Activated naive CD4-positive, alpha-beta T cell treated with anti-CD3 and anti-CD28 coated beads, Interleukin-2, amount 10 ng/mL, durations not matched to agents 7 days and 5 days (primary cell): ENCODE data around the gene DNAJC13.

Experiments
- CTCF ChIA-PET: fragments of 350-600 bp; sonication (Branson Sonifier 250); formaldehyde crosslinking; loops from one replicate; lab custom pipeline; 2021; ENCODE audit warnings: antibody characterized with exemption; lab: Charles Lee
- DNase-seq: peaks from one replicate; pipeline ENCODE4 v3.0.0-alpha.2; 2020
- H3K27ac Mint-ChIP-seq: one replicate; pipeline ENCODE4 v1.8.0; 2021; ENCODE audit warnings: mild to moderate bottlenecking, moderate library complexity, mixed read lengths
- H3K27me3 Mint-ChIP-seq: one replicate; pipeline ENCODE4 v1.8.0; 2021; ENCODE audit warnings: mild to moderate bottlenecking, mixed read lengths
- H3K36me3 Mint-ChIP-seq: one replicate; pipeline ENCODE4 v1.8.0; 2021; ENCODE audit warnings: mixed read lengths
- H3K4me1 Mint-ChIP-seq: one replicate; pipeline ENCODE4 v1.8.0; 2021; ENCODE audit warnings: mixed read lengths
- H3K4me3 Mint-ChIP-seq: one replicate; pipeline ENCODE4 v1.8.0; 2021; ENCODE audit warnings: mild to moderate bottlenecking, moderate library complexity, mixed read lengths
- H3K9me3 Mint-ChIP-seq: one replicate; pipeline ENCODE4 v1.8.0; 2021; ENCODE audit warnings: mixed read lengths

DNAJC13 gene

DNA sequence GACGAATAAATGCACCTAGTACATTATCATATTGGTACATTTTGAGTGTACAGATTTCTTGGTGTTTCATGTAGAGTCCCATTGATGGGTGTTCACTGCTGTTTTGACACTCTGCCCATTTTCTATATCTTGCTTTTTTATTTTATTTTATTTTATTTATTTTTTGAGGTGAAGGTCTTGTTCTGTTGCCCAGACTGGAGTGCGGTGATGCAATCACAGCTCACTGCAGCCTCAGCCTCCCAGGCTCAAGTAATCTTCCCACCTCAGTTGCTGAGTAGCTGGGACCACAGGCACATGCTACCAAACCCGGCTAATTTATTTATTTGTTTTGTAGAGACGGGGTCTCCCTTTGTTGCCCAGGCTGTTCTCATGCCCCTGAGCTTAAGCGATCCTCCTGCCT, 44.2 kb downstream of the DNAJC13 start:
- Mint-ChIP-seq H3K36me3 (peaks cover 45% of the 10 kb centered on the region), H3K4me1 (no peaks in the 10 kb centered on the region), H3K27ac (no peak overlapping the region), H3K4me3 (no peak overlapping the region), H3K9me3 (no peaks in the 10 kb centered on the region), H3K27me3 (no peaks in the 10 kb centered on the region)
- CTCF ChIA-PET, result no interaction called here
- DNase-seq, result no peak

DNA sequence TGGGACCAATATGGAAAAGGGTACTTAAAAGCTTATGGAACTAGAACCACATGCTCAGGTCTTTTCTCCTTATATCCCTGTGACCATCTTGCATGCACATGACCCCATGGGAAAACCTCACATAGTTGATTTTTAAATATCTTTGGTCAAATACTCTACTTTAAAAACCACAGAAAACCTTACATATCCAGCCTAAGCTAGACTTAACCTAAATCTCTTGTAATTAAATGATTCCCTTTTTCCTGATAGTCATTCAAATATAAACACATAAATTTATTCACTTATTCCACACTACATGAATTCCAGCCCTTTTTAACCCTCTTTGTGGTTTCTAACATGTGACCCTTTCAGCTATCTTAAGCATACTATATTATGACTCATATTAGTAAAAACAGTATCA, 46.8 kb downstream of the DNAJC13 start:
- H3K36me3 Mint-ChIP-seq, result peaks cover 42% of the 10 kb centered on the region
- no peaks in the 10 kb centered on the region for H3K27me3 Mint-ChIP-seq
- no peak overlapping the region for H3K4me3 Mint-ChIP-seq
- DNase-seq, result no peak
- H3K27ac Mint-ChIP-seq, result no peak overlapping the region
- H3K9me3 Mint-ChIP-seq, result no peaks in the 10 kb centered on the region
- no peaks in the 10 kb centered on the region for H3K4me1 Mint-ChIP-seq
- CTCF ChIA-PET, result interaction anchor here (0.8 kb wide), 1 partner anchor 72 kb away, joined by 3 read pairs; no protein-coding TSS in a partner anchor

DNA sequence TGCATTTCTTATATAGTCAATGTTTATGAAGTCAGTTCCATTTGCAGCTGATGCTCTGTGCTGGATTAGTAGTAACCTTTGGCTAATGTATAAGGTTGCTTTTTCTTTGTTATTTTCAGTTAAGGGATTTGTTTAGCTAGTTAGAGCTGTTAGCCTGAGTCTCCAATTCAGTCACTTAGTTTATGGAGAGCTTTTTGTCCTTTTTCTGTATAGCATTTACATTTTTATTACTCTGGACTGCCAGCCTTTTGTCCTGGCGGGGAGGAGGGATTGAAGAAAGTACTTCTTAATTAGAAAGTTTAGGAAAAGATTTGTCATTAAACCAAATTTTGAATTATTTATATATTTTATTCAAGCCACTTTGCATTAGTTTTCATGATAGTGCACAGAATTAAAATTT, 52.0 kb downstream of the DNAJC13 start:
- no peaks in the 10 kb centered on the region for H3K27me3 Mint-ChIP-seq
- no peak for DNase-seq
- H3K36me3 Mint-ChIP-seq, result peaks cover 37% of the 10 kb centered on the region
- H3K27ac Mint-ChIP-seq, result no peak overlapping the region
- CTCF ChIA-PET, result no interaction called here
- no peaks in the 10 kb centered on the region for H3K4me1 Mint-ChIP-seq
- no peak overlapping the region for H3K4me3 Mint-ChIP-seq
- H3K9me3 Mint-ChIP-seq, result no peaks in the 10 kb centered on the region

DNA sequence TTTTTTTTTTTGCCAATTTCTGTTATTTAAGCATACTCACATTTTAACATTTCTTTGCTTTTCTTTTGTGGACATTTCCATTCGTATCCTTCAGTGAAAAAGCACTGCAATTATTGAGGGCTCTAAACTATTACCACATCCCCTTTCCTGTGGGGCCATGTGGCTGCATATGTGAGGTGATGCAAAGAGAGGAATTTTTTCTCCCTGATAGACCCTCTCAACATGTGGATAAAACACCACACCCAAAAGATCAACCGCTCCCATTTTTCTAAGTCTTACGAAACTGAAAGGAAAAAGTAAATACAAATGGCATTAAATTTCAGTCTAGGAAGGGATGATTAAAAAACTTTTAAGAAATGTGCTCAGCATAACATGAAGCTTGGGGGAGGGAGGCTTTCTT, 68.8 kb downstream of the DNAJC13 start:
- peaks cover 18% of the 10 kb centered on the region for H3K36me3 Mint-ChIP-seq
- CTCF ChIA-PET, result no interaction called here
- peaks cover 7% of the 10 kb centered on the region for H3K4me1 Mint-ChIP-seq
- H3K27ac Mint-ChIP-seq, result no peak overlapping the region
- H3K27me3 Mint-ChIP-seq, result no peaks in the 10 kb centered on the region
- no peaks in the 10 kb centered on the region for H3K9me3 Mint-ChIP-seq
- H3K4me3 Mint-ChIP-seq, result no peak overlapping the region
- DNase-seq, result no peak

DNA sequence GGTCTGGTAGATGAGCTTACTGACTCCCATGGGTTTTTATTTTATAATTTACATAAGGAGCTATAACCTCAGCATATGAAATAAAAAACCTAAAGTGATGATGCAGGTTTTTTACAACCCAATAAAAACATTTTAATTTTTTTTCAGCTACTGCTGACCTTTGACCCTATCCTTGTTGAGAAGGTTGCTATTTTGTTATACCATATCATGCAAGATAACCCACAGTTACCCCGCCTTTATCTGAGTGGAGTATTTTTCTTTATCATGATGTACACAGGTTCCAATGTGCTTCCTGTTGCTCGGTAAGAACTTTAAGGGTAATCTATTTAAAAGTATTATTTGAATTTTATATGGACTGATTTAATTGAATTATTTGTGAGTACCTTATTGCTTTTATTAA, 70.8 kb downstream of the DNAJC13 start:
- no peaks in the 10 kb centered on the region for H3K9me3 Mint-ChIP-seq
- no peaks in the 10 kb centered on the region for H3K27me3 Mint-ChIP-seq
- CTCF ChIA-PET, result interaction anchor here (1.1 kb wide), 1 partner anchor 154 kb away, joined by 3 read pairs; no protein-coding TSS in a partner anchor
- no peak overlapping the region for H3K4me3 Mint-ChIP-seq
- peaks cover 24% of the 10 kb centered on the region for H3K36me3 Mint-ChIP-seq
- DNase-seq, result no peak
- H3K4me1 Mint-ChIP-seq, result peaks cover 7% of the 10 kb centered on the region
- no peak overlapping the region for H3K27ac Mint-ChIP-seq

DNA sequence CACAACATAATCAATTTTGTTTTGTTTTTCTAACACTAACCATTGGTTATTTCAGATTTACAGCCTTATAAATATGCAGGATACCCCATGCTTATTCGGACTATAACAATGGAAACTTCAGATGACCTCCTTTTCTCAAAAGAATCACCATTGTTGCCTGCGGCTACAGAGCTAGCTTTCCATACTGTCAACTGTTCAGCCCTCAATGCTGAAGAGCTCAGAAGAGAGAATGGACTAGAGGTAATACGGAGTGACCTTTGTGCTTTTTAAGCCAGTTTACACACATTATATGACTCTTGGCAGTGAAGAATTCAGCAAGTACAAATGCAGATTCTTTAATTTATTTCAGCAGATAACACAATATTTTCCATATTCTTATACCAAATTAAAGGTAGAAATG, 81.8 kb downstream of the DNAJC13 start:
- H3K4me3 Mint-ChIP-seq, result no peak overlapping the region
- DNase-seq, result no peak
- H3K4me1 Mint-ChIP-seq, result no peaks in the 10 kb centered on the region
- H3K27me3 Mint-ChIP-seq, result no peaks in the 10 kb centered on the region
- no peaks in the 10 kb centered on the region for H3K9me3 Mint-ChIP-seq
- CTCF ChIA-PET, result no interaction called here
- peaks cover 39% of the 10 kb centered on the region for H3K36me3 Mint-ChIP-seq
- H3K27ac Mint-ChIP-seq, result no peak overlapping the region

DNA sequence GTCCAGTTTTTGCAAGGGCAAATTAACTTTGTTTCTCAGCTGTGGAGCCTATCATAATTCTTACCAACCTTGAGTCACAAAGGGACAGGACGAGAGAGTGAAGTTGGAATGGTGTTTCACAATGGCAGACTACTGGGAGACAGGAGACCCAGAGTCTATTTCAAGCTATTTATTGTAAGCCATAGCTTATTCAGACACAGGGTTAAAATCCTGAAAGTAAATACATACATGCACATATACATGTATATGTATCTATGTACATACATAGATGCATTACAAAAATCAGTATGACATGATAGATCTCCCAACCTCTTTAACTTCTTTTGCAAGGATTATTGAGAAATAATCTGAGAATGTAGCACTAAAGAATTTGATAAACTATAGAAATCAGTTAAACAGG, 86.3 kb downstream of the DNAJC13 start:
- H3K4me1 Mint-ChIP-seq, result no peaks in the 10 kb centered on the region
- H3K36me3 Mint-ChIP-seq, result peaks cover 37% of the 10 kb centered on the region
- H3K27me3 Mint-ChIP-seq, result no peaks in the 10 kb centered on the region
- no peaks in the 10 kb centered on the region for H3K9me3 Mint-ChIP-seq
- H3K27ac Mint-ChIP-seq, result no peak overlapping the region
- CTCF ChIA-PET, result no interaction called here
- no peak overlapping the region for H3K4me3 Mint-ChIP-seq
- DNase-seq, result no peak

DNA sequence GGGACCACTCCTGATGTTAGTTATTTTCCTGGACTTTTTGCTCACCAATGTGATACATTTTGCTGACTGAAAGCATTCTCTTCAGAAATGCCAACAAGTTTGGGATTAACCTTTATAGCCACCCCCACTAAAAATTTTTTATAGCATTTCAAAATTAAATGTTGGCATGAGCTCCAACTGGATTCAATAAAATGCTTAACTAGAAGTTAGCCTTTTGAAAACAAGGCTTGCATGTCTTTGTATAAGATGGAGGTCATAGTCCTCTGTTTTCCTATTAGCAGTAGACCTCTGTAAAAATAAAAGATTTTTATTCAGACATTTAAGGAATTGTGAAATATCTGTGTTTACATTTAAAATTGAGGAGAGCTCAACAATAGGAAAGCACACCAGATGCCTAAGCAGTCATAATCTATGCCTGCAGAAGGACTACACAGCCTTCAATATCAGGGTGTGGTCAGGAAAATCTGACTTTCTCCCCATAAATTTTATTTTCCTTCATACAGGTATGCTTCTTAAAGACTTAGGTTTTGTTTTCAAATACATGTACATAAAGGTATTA, 87.2 kb downstream of the DNAJC13 start:
- Mint-ChIP-seq H3K4me3 (no peak overlapping the region), H3K36me3 (peaks cover 45% of the 10 kb centered on the region), H3K27ac (no peak overlapping the region), H3K27me3 (no peaks in the 10 kb centered on the region), H3K4me1 (no peaks in the 10 kb centered on the region), H3K9me3 (no peaks in the 10 kb centered on the region)
- DNase-seq, result no peak
- CTCF ChIA-PET, result no interaction called here

DNA sequence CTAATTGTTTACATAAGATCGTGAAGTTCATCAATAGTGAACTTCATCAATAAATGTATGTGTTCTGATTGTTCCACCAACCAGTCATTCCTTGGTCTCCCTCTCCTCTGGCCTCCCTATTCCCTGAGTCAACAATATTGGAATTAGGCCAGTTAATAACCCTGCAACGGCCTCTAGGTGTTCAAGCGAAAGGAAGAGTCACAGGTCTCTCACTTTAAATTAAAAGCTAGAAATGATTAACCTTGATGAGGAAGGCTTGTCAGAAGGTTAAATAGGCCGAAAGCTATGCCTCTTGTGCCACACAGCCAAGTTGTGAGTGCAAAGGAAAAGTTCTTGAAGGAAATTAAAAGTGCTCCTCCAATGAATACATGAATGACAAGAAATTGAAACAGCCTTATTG, 90.4 kb downstream of the DNAJC13 start:
- H3K27ac Mint-ChIP-seq, result no peak overlapping the region
- H3K4me1 Mint-ChIP-seq, result no peaks in the 10 kb centered on the region
- H3K4me3 Mint-ChIP-seq, result no peak overlapping the region
- H3K9me3 Mint-ChIP-seq, result no peaks in the 10 kb centered on the region
- CTCF ChIA-PET, result no interaction called here
- H3K36me3 Mint-ChIP-seq, result peaks cover 47% of the 10 kb centered on the region
- no peaks in the 10 kb centered on the region for H3K27me3 Mint-ChIP-seq
- no peak for DNase-seq

DNA sequence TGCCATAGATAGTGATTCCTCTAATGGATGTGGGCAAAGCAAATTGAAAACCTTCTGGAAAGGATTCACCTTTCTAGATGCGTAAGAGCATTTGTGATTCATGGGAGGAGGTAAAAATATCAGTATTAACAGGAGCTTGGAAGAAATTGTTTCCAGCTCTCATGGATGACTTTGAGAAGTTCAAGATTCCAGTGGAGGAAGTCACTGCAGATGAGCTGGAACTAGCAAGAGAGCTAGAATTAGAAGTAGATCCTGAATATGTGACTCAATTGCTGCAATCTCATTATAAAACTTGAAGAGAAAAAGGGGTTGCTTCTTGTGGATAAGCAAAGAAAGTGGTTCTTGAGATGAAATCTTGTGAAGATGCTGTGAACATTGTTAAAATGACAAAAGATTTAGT, 91.8 kb downstream of the DNAJC13 start:
- no peaks in the 10 kb centered on the region for H3K27me3 Mint-ChIP-seq
- no peak overlapping the region for H3K27ac Mint-ChIP-seq
- peaks cover 46% of the 10 kb centered on the region for H3K36me3 Mint-ChIP-seq
- H3K4me3 Mint-ChIP-seq, result no peak overlapping the region
- no peaks in the 10 kb centered on the region for H3K9me3 Mint-ChIP-seq
- CTCF ChIA-PET, result no interaction called here
- DNase-seq, result no peak
- H3K4me1 Mint-ChIP-seq, result no peaks in the 10 kb centered on the region

DNA sequence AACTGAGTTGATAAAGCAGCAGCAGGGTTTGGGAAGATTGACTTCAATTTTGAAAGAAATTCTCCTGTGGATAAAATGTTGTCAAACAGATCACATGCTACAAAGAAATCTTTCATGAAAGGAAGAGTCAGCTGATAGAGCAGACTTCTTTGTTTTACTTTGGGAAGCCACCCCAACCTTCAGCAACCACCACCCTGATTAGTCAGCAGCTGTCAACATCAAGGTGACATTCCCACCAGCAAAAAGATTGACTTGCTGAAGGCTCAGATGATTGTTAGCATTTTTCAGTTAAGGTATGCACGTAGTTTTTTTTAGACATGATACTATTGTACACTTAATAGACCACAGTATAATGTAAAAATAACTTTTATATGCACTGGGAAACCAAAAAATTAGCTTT, 92.2 kb downstream of the DNAJC13 start:
- no peak for DNase-seq
- Mint-ChIP-seq H3K36me3 (peaks cover 48% of the 10 kb centered on the region), H3K4me1 (no peaks in the 10 kb centered on the region), H3K9me3 (no peaks in the 10 kb centered on the region), H3K27ac (no peak overlapping the region), H3K27me3 (no peaks in the 10 kb centered on the region), H3K4me3 (no peak overlapping the region)
- CTCF ChIA-PET, result interaction anchor here (0.6 to 1.9 kb wide), 2 partner anchors 27 to 1900 kb away, joined by 3 to 6 read pairs; no protein-coding TSS in a partner anchor

DNA sequence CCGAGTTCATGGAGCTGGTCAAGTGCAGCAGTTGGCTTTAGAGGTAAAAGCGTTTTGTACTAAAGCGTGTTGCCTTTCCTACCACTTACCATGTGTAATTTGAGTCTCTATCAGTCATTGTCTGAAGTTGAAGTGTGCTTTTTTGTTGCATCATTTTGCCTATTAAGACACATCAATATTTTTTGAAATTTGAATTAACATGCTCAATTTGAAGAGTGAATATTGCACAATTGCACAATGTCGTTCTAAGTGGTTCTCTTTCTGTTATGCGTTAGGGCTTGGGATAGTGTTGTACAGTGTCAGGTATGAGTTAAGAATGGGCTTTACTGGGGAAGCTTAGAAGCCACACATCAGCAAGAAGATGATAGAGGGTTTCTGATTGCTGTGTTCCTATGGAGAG, 95.8 kb downstream of the DNAJC13 start:
- Mint-ChIP-seq H3K27ac (no peak overlapping the region), H3K9me3 (no peaks in the 10 kb centered on the region), H3K36me3 (peaks cover 53% of the 10 kb centered on the region), H3K4me1 (no peaks in the 10 kb centered on the region), H3K4me3 (no peak overlapping the region), H3K27me3 (no peaks in the 10 kb centered on the region)
- DNase-seq, result no peak
- CTCF ChIA-PET, result interaction anchor here (1.1 kb wide), 1 partner anchor 21 kb away, joined by 3 read pairs; no protein-coding TSS in a partner anchor

DNA sequence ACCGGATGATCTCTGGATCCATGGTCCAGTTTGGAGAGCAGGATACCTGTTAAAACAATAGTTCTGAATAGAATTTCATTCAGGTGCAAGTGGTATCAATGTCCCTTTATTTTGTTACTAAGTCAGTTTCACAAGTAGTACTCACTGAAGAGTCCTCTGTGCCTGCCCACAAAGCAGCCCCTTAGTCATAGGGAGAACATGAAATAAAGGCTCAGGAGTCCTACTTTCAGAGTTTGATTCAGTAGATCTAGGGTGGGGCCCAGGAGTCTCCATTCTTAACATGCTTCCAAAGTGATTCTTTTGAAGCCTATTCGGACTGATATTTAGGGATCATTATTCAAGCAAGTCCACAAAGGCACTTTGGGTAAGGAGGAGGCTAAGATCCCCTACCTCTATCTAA, 100.0 kb downstream of the DNAJC13 start:
- DNase-seq, result no peak
- Mint-ChIP-seq H3K4me1 (peaks cover 10% of the 10 kb centered on the region), H3K27ac (no peak overlapping the region), H3K4me3 (no peak overlapping the region), H3K9me3 (no peaks in the 10 kb centered on the region), H3K36me3 (peaks cover 46% of the 10 kb centered on the region), H3K27me3 (no peaks in the 10 kb centered on the region)
- CTCF ChIA-PET, result no interaction called here

DNA sequence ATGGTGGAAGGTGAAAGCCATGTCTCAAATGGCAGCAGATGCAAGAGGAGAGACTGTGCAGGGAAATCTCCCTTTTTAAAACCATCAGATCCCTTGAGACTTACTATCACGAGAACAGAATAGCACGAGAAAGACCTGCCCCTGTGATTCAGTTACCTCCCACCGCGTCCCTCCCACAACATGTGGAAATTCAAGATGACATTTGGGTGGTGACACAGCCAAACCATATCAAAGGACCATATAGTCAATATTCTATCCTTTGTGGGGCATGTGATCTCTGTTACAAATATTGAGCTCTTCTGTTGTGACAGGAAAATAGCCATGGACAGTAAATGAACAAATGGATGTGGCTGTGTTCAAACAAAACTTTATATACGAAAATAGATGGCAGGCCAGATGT, 102.6 kb downstream of the DNAJC13 start:
- H3K27me3 Mint-ChIP-seq, result no peaks in the 10 kb centered on the region
- H3K9me3 Mint-ChIP-seq, result no peaks in the 10 kb centered on the region
- peaks cover 50% of the 10 kb centered on the region for H3K36me3 Mint-ChIP-seq

DNA sequence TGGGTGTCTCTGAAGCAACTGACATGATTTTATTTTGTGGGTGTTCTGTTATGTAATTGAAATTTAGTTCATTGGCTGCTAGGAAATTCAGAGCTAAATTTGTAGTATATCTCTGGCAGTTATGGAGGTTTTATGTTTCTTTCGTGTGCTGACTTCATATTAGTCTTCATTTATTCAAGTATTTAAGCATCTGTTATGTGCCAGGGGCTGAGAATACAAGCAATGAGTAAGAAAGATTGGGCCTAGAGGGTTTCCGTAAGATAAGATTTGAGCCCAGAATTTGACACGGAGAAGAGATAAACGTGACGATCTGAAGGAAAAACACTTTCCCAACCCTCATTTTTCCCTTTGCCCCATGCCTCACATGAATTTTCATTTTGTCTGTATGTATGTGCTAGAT, 104.6 kb downstream of the DNAJC13 start:
- H3K27ac Mint-ChIP-seq, result no peak overlapping the region
- H3K36me3 Mint-ChIP-seq, result peaks cover 48% of the 10 kb centered on the region
- H3K4me3 Mint-ChIP-seq, result no peak overlapping the region
- CTCF ChIA-PET, result no interaction called here
- no peak for DNase-seq
- H3K4me1 Mint-ChIP-seq, result peaks cover 12% of the 10 kb centered on the region
- no peaks in the 10 kb centered on the region for H3K27me3 Mint-ChIP-seq
- no peaks in the 10 kb centered on the region for H3K9me3 Mint-ChIP-seq

More for the DNA sequence above, 102.6 kb downstream of the DNAJC13 start:
- Mint-ChIP-seq H3K4me3 (no peak overlapping the region), H3K27ac (no peak overlapping the region), H3K4me1 (peaks cover 12% of the 10 kb centered on the region)
- CTCF ChIA-PET, result interaction anchor here (1.2 to 1.5 kb wide), 2 partner anchors 16 to 129 kb away, joined by 3 to 6 read pairs; no protein-coding TSS in a partner anchor
- DNase-seq, result no peak
